HepG2 (cell line): ENCODE data around the gene GSK3B. TPM values are rescaled to one million over a fixed set of nuclear protein-coding genes. Genes with fewer than 3 reads are reported as not detected.

Experiments
- CENPT ChIP-seq: sonication (generic); formaldehyde crosslinking; IDR thresholded peaks from 2 replicates; pipeline ENCODE4 v1.8.0; 2022; ENCODE audit warnings: low read depth, mild to moderate bottlenecking, moderate library complexity, missing genetic modification reagents
- ETV5 ChIP-seq: IDR thresholded peaks from 2 replicates; pipeline ENCODE4 v1.6.1; 2018; ENCODE audit warnings: missing biosample characterization, missing genetic modification reagents, inconsistent platforms, borderline replicate concordance
- FOXJ3 ChIP-seq: sonication (generic); formaldehyde crosslinking; IDR thresholded peaks from 2 replicates; pipeline ENCODE4 v1.4.0; 2020; ENCODE audit warnings: missing genetic modification reagents, mild to moderate bottlenecking, borderline replicate concordance
- HHEX ChIP-seq: IDR thresholded peaks from 2 replicates; pipeline ENCODE4 v1.6.1; 2016; ENCODE audit warnings: control low read depth
- HNRNPH1 ChIP-seq: fragments of 200-400 bp; formaldehyde crosslinking; optimal IDR thresholded peaks from 2 replicates; pipeline ENCODE3; 2017; ENCODE audit warnings: mild to moderate bottlenecking, low read depth, low read length
- HNRNPL ChIP-seq: fragments of 200-400 bp; formaldehyde crosslinking; IDR thresholded peaks from 2 replicates; pipeline ENCODE4 v1.6.1; 2017; ENCODE audit warnings: mild to moderate bottlenecking, low read depth, low read length
- IKZF5 ChIP-seq: IDR thresholded peaks from 2 replicates; pipeline ENCODE4 v1.6.1; 2018; ENCODE audit warnings: missing genetic modification reagents, mild to moderate bottlenecking, missing compliant biosample characterization
- MAFF ChIP-seq: IDR thresholded peaks from 2 replicates; pipeline ENCODE4 v1.6.1; 2011; ENCODE audit warnings: low read depth, low read length, improper control_type of control experiment
- MBD4 ChIP-seq: IDR thresholded peaks from 2 replicates; pipeline ENCODE4 v1.6.1; 2012; ENCODE audit warnings: low read length, inconsistent platforms, borderline replicate concordance
- NFE2L2 ChIP-seq: fragments of 150-350 bp; IDR thresholded peaks from 2 replicates; pipeline ENCODE4 v1.6.1; 2014; ENCODE audit warnings: low read length
- POLR2AphosphoS5 ChIP-seq: IDR thresholded peaks from 2 replicates; pipeline ENCODE4 v1.6.1; 2012; ENCODE audit warnings: low read depth, low read length
- SIN3B ChIP-seq: fragments of 150-350 bp; IDR thresholded peaks from 2 replicates; pipeline ENCODE4 v1.6.1; 2014; ENCODE audit warnings: low read length
- SMC3 ChIP-seq: IDR thresholded peaks from 2 replicates; pipeline ENCODE4 v1.6.1; 2011; ENCODE audit warnings: low read length, improper control_type of control experiment
- SYNCRIP ChIP-seq: fragments of 200-400 bp; formaldehyde crosslinking; IDR thresholded peaks from 2 replicates; pipeline ENCODE4 v1.6.1; 2018; ENCODE audit warnings: mild to moderate bottlenecking, low read depth, low read length; ENCODE audit not compliant: insufficient read depth
- TAF15 ChIP-seq: fragments of 200-400 bp; formaldehyde crosslinking; IDR thresholded peaks from one replicate; pipeline ENCODE4 v1.6.1; 2018; ENCODE audit warnings: mild to moderate bottlenecking, low read depth, low read length; ENCODE audit not compliant: poor library complexity, severe bottlenecking
- TRAFD1 ChIP-seq: sonication (generic); formaldehyde crosslinking; IDR thresholded peaks from 2 replicates; pipeline ENCODE4 v1.5.1; 2020; ENCODE audit warnings: missing genetic modification reagents, mild to moderate bottlenecking, borderline replicate concordance
- ZNF335 ChIP-seq: sonication (generic); formaldehyde crosslinking; IDR thresholded peaks from 2 replicates; pipeline ENCODE4 v1.4.0; 2020; ENCODE audit warnings: missing genetic modification reagents
- ZNF337 ChIP-seq: sonication (generic); formaldehyde crosslinking; IDR thresholded peaks from 2 replicates; pipeline ENCODE4 v1.5.1; 2020; ENCODE audit warnings: missing genetic modification reagents, low read depth, mild to moderate bottlenecking, borderline replicate concordance
- ZNF513 ChIP-seq: sonication (generic); formaldehyde crosslinking; conservative IDR thresholded peaks from 2 replicates; pipeline ENCODE4 v1.5.0; 2020; ENCODE audit warnings: missing genetic modification reagents
- ZNF556 ChIP-seq: sonication (generic); formaldehyde crosslinking; IDR thresholded peaks from 2 replicates; pipeline ENCODE4 v1.4.0; 2020; ENCODE audit warnings: mild to moderate bottlenecking, missing genetic modification reagents, borderline replicate concordance
- polyA plus RNA-seq, 8 experiments: library from polyadenylated mRNA; depleted of rRNA in 3 of 8; stranded (reverse) in 7 of 8; unstranded in 1 of 8; fragments of >200 nt; fragmentation: Illumina TruSeq in 4 of 8; extraction: Trizol in 4 of 8; gene quantifications; 2 replicates each; pipeline versions ENCODE4 v1.2.1 to v1.2.3, GENCODE V29; 2011 to 2016; ENCODE audit warnings: low read depth in 4 of 8, missing spikeins in 1 of 8, mixed read lengths in 1 of 8; ENCODE audit not compliant: insufficient read depth in 1 of 8
- total RNA-seq, 5 experiments: library from RNA; depleted of rRNA; stranded (reverse); fragments of >200 nt; fragmentation: Illumina TruSeq; extraction: Trizol; gene quantifications; 2 replicates each; pipeline ENCODE4 v1.2.3, GENCODE V29; 2016; ENCODE audit warnings: low read depth in 1 of 5
- TF ChIP-seq, protein P1 (sequence below): IDR thresholded peaks from 2 replicates; pipeline ENCODE4 v1.6.1; 2016; ENCODE audit warnings: missing compliant biosample characterization, missing genetic modification reagents, borderline replicate concordance
- TF ChIP-seq, protein P2 (sequence below), 2 experiments: sonication (generic) in 1 of 2; formaldehyde crosslinking in 1 of 2; IDR thresholded peaks; 2 replicates each; pipeline versions ENCODE4 v1.5.1 to v1.6.1; 2011 to 2020; ENCODE audit warnings: borderline replicate concordance in 1 of 2, low read depth in 1 of 2, low read length in 1 of 2, mild to moderate bottlenecking in 1 of 2, missing genetic modification reagents in 1 of 2, moderate library complexity in 1 of 2

The GSK3B gene
- total and polyA plus RNA-seq, 2 of the 13 experiments (the other 11 are each of a cell fraction or from before 2014, with no cell fraction given): 22.3 to 30.1 TPM

DNA sequence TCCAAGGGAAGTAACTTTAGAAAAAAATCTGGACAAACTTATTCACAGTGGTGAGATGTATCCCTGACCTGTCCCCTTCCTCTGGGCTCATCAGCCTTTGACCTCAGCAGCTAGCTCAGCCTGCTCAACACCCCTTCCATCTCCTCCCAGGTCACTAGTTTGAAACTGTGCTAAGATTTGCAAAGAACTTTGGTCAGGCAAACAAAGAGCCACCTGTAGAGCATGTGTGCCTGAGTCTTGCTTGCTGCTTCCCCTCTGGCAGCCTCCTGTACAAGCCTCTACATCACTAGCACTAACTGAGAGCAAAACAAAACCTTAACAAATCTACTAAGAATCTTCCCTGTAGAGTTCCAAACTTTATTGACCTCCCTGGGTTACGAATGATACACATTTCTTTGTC is 268.4 kb downstream of the GSK3B start (continued):
- TF ChIP-seq, protein P1, sequence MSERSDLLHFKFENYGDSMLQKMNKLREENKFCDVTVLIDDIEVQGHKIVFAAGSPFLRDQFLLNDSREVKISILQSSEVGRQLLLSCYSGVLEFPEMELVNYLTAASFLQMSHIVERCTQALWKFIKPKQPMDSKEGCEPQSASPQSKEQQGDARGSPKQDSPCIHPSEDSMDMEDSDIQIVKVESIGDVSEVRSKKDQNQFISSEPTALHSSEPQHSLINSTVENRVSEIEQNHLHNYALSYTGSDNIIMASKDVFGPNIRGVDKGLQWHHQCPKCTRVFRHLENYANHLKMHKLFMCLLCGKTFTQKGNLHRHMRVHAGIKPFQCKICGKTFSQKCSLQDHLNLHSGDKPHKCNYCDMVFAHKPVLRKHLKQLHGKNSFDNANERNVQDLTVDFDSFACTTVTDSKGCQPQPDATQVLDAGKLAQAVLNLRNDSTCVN (CRISPR knock-in tag): no peak; the same call in 1 of the 2 replicates
- no peak; the same call in 1 of the 2 replicates for TF ChIP-seq HHEX (CRISPR knock-in tag)
- TF ChIP-seq POLR2AphosphoS5: no peak
- TF ChIP-seq ZNF513 (CRISPR knock-in tag): no peak
- TF ChIP-seq, protein P2, sequence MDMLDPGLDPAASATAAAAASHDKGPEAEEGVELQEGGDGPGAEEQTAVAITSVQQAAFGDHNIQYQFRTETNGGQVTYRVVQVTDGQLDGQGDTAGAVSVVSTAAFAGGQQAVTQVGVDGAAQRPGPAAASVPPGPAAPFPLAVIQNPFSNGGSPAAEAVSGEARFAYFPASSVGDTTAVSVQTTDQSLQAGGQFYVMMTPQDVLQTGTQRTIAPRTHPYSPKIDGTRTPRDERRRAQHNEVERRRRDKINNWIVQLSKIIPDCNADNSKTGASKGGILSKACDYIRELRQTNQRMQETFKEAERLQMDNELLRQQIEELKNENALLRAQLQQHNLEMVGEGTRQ (IDR thresholded peaks at IDR 0.05; ENCODE audit: low read depth, low read length): no peak
- TF ChIP-seq, protein P2 (CRISPR knock-in tag; IDR thresholded peaks at IDR 0.05; ENCODE audit: borderline replicate concordance): no peak
- peak; percentile 73; the same call in 1 of the 2 replicates for TF ChIP-seq ZNF335 (CRISPR knock-in tag)
- no peak for TF ChIP-seq MBD4
- TF ChIP-seq SYNCRIP: no peak
- peak; percentile 75; the same call in 1 of the 2 replicates for TF ChIP-seq IKZF5 (CRISPR knock-in tag)
- no peak for TF ChIP-seq HNRNPL
- TF ChIP-seq SMC3: no peak
- TF ChIP-seq ETV5 (CRISPR knock-in tag): peak; percentile 48; the same call in 1 of the 2 replicates
- TF ChIP-seq ZNF556: no peak
- TF ChIP-seq FOXJ3: no peak
- TF ChIP-seq CENPT (CRISPR knock-in tag): no peak
- TF ChIP-seq MAFF: no peak
- TF ChIP-seq HNRNPH1: no peak
- TF ChIP-seq ZNF337: no peak
- no peak for TF ChIP-seq TRAFD1 (CRISPR knock-in tag)
- TF ChIP-seq TAF15: no peak
- TF ChIP-seq NFE2L2: no peak
- TF ChIP-seq SIN3B: no peak
